ENCODE results near the gene FZR1.

Gene FZR1

GRCh38 chr19:3465552-3465951 lies 40.6 kb upstream of the FZR1 start:
- H2AFZ ChIP-seq (ENCODE audit: low read depth, low read length, severe bottlenecking), result no peak overlapping the region

GRCh38 chr19:3466635-3467034 lies 39.5 kb upstream of the FZR1 start:
- TF ChIP-seq CTCF (IDR thresholded peaks at IDR 0.05; ENCODE audit: insufficient read depth, low read length, poor library complexity, severe bottlenecking), result no peak
- Histone ChIP-seq H3F3A (ENCODE audit: insufficient read depth) (no peaks in the 10 kb centered on the region), H4K20me1 (ENCODE audit: low read depth, low read length) (no peaks in the 10 kb centered on the region), H3K9me3 (ENCODE audit: insufficient read depth, low read length) (no peaks in the 10 kb centered on the region), H3K27me3 (ENCODE audit: low read length) (no peaks in the 10 kb centered on the region), H3K9ac (ENCODE audit: low read length) (no peak overlapping the region), H3K9me2 (replicated peaks; ENCODE audit: insufficient read depth, low read length) (no peaks in the 10 kb centered on the region), H3K27ac (ENCODE audit: low read depth, low read length) (no peak overlapping the region), H2AFZ (ENCODE audit: low read depth, low read length, severe bottlenecking) (no peak overlapping the region), H3K4me3 (ENCODE audit: insufficient read depth, low read length, poor library complexity, severe bottlenecking) (no peak overlapping the region), H3K4me2 (ENCODE audit: low read depth, low read length, poor library complexity, severe bottlenecking) (no peak overlapping the region), H3K79me2 (ENCODE audit: insufficient read depth, low read length) (no peaks in the 10 kb centered on the region), H3K36me3 (ENCODE audit: low read length) (no peaks in the 10 kb centered on the region)

More at GRCh38 chr19:3465552-3465951, 40.6 kb upstream of the FZR1 start:
- TF ChIP-seq EZH2phosphoT487 (conservative IDR thresholded peaks at IDR 0.05; ENCODE audit: low read length) (no peak), CTCF (IDR thresholded peaks at IDR 0.05; ENCODE audit: insufficient read depth, low read length, poor library complexity, severe bottlenecking) (no peak)
- Histone ChIP-seq H3K79me2 (ENCODE audit: insufficient read depth, low read length) (no peaks in the 10 kb centered on the region), H3K9me2 (replicated peaks; ENCODE audit: insufficient read depth, low read length) (no peaks in the 10 kb centered on the region), H4K20me1 (ENCODE audit: low read depth, low read length) (no peaks in the 10 kb centered on the region), H3K9ac (ENCODE audit: low read length) (no peak overlapping the region), H3K36me3 (ENCODE audit: low read length) (no peaks in the 10 kb centered on the region), H3K27me3 (ENCODE audit: low read length) (no peaks in the 10 kb centered on the region), H3K4me2 (ENCODE audit: low read depth, low read length, poor library complexity, severe bottlenecking) (no peak overlapping the region), H3F3A (ENCODE audit: insufficient read depth) (no peaks in the 10 kb centered on the region), H3K9me3 (ENCODE audit: insufficient read depth, low read length) (no peaks in the 10 kb centered on the region), H3K4me3 (ENCODE audit: insufficient read depth, low read length, poor library complexity, severe bottlenecking) (no peak overlapping the region), H3K27ac (ENCODE audit: low read depth, low read length) (no peak overlapping the region)

GRCh38 chr19:3467437-3468198 lies 38.5 kb upstream of the FZR1 start:
- TF ChIP-seq EZH2phosphoT487 (conservative IDR thresholded peaks at IDR 0.05; ENCODE audit: low read length) (no peak), CTCF (IDR thresholded peaks at IDR 0.05; ENCODE audit: insufficient read depth, low read length, poor library complexity, severe bottlenecking) (no peak)
- Histone ChIP-seq H3F3A (ENCODE audit: insufficient read depth) (no peaks in the 10 kb centered on the region), H3K27ac (ENCODE audit: low read depth, low read length) (no peak overlapping the region), H3K4me3 (ENCODE audit: insufficient read depth, low read length, poor library complexity, severe bottlenecking) (no peak overlapping the region), H4K20me1 (ENCODE audit: low read depth, low read length) (no peaks in the 10 kb centered on the region), H3K9ac (ENCODE audit: low read length) (no peak overlapping the region), H3K79me2 (ENCODE audit: insufficient read depth, low read length) (no peaks in the 10 kb centered on the region), H3K36me3 (ENCODE audit: low read length) (no peaks in the 10 kb centered on the region), H3K9me3 (ENCODE audit: insufficient read depth, low read length) (no peaks in the 10 kb centered on the region), H3K9me2 (replicated peaks; ENCODE audit: insufficient read depth, low read length) (no peaks in the 10 kb centered on the region), H3K4me2 (ENCODE audit: low read depth, low read length, poor library complexity, severe bottlenecking) (no peak overlapping the region), H3K27me3 (ENCODE audit: low read length) (no peaks in the 10 kb centered on the region), H2AFZ (ENCODE audit: low read depth, low read length, severe bottlenecking) (no peak overlapping the region)
